SIG-M5 treated with dmso at 0.1 percent for 504 hours (cell line): ENCODE results near the gene CCBE1.

ENCODE experiments used
- DNase-seq: peaks from one replicate; lab custom pipeline; 2025; ENCODE audit not compliant: unreplicated experiment; lab: John Stamatoyannopoulos, UW

The CCBE1 gene

DNA sequence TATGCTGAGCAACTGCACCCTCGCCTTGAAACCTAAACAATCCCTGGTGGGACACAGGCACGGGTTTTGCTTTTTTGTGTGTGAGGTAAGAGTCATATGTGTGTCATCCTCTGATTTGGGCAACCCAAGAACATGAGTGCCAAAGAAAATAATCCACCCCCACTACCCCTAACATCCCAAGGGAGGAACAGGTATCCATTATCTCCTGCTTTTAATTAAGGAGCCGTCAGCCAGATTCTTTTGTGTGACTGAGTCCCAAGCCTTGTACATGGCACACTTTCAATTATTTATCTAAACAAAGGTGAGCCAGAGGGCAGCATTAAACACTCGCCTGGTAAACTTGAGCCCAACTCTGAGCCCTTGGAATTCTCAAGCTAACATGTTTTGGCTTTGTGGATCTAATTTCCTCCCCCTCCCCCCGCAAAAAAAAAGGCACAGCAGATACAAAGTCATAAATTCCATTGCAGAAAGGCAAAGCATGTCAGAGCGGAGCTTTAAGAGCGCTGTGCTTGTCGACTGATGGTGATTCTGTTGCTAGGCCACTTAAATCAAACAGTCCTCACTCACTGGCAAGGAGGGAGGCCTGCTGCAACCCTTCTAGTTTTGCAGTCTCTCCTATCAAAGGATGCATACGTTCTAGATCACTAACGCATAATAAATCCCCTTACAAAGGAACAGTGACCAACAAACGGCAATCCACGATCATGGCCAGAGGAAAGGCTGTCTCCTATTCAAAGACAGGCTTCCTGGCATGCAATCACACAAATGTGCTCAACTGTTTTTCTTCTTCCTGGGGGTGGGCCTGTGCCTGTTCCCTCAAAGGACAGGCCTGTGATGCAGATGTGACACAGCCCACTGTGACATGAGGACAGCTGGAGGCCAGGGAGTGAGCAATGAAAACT, 194.7 kb downstream of the CCBE1 start:
- DNase-seq = no peak

DNA sequence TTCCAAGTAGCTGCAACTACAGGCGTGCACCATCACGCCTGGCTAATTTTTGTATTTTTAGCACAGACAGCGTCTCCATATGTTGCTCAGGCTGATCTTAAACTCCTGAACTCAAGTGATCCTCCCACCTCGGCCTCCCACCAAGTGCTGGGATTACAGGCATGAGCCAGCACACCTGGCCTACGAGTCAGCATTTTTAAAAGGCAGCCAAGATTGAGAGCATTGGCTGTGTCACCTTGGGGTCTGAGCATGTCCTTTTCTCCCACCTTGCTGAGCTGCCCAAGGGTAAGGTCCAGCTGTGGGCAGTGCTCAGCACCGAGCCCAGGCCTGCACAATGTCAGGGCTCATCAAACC, 195.3 kb downstream of the CCBE1 start:
- DNase-seq = no peak

DNA sequence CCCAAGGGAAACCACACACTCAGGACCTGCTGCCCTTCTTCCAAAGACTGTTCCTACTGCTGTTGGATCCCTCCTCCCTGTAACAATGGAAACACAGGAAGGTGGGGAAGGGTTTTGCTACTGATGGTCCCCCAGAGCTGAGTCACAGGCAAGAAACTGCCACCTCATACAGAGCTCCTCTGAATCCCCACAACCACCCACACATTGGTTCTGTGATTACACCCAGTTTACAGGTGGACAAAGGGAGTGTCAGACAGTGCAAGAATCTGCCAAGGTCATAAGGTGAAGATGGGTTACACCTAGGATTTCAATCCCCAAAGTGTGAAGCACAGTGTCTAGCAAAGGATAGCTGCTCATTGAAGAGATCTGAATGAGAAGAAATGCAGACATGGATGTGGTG, 196.5 kb downstream of the CCBE1 start:
- DNase-seq = no peak

DNA sequence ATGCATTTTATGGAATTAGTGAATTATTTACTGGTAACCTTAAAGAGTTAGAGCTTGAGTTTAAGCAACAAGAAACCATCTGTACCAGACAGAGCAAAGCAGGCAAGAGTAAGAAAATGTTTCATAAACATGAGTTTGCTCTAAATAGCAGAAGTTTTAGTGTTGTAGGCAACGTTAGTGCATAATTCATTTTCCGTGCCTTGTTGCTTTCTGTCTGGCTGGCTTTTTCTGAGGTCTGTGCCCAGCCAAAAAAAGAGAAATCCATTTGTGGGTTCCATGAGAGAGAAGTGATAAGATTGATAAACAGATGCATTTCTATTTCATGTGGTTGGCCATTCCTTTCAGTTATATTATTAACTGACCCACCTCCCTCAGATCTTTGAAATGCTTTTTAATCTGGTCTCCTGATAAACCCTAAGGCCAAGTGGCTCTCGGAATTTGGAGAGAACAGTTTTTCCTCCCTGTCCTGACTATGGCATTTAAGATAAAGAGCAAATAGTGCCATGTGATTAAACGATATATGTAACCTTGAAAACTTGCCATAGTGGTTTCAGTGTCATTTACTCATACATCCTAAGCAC, 198.6 kb downstream of the CCBE1 start:
- DNase-seq = no peak

DNA sequence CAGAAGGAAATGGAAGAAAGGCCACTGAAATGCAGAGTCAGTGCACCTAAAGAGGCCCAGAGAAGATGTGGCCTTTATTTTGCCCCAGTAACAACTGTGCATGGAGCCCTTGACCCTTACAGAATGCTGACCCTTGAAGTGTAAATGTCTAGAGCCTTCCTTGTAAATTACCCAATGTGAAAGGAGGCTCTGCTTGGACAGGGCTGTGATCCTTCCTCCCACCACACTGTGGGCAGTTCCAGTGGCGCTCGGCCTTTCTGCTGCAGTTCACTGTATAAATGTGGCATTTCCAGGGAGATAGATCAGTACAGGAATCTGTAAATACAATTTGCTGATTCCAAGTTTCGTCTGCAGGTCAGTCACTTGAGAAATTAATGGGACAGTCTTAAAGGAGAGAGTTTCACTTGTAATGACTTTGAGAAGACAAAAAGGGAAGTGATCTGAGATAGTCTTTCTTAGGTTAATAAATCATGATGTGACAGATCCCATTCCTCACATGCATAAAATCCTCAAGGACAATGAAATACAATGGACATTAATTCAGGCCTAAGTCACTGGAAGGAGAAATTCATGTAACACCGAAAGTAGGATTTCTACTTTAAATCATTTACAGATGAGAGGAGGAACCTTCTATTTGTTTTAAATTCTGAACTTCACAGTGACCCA, 204.3 kb downstream of the CCBE1 start:
- DNase-seq = no peak

DNA sequence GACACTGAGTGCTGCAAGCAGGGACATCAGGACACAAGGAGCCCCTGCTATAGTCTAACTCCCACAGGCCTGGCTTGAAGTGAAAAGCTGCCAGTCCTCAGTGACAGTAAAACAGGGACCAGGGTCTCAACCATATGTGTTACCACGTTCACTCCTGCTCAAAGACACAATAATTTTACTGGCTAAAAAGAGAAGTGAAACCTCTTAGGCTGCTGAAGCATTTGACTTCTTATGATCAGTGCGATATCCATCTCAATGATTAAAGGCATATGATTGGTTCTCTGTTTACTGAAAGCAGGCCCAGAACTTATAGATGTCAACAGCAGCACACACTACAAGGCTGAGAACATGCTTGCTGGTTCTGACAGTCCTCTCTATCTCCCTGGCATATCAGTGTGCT, 208.3 kb downstream of the CCBE1 start:
- peak; percentile 12 for DNase-seq

DNA sequence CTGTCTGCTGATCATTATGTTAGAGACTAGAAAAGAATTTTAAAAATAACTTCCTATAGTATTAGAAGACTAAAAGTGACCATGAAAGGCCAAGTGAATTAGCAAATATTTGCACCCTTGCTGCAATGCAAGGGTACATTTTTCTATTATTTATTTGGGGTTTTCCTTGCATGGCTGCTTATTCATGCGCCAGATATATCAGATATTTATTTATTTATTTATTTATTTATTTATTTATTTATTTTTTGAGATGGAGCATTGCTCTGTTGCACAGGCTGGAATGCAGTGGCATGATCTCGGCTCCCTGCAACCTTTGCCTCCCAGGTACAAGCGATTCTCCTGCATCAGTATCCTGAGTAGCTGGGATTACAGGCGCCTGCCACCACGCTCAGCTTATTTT, 211.8 kb downstream of the CCBE1 start:
- no peak for DNase-seq

DNA sequence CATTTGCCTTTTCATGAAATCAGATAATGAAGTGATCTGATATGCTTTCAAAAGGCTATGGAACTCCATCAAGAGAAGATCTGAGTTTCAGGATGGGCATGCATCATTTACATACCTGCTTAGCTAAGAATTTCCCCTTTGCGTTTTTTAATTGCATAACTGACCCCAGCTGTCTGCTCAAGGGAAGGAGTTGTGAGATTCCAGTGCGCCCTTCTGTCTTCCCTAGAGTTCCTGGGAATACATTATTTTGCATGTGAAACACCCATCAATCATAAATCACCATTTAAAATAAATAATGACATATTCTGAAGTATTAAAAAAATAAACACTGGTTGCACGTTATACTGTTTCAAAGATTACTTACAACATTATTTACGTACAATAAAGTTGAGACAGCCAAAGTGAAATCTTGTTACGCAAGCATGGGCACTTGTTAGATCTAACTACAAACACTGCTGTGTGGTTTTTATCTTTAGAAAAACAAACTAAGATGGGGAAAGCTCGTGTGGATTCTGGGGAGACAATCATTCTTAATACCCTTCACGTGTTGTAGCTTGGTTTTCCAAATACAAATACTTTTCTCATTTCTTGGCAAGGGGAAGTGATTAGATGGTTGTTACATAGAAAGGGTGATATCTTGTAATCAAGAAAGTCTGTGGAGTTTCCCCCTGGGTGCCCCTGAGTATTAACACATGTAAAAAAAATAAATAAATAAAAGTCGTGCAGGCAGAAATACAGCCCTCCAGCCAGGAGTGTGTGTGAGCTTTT, 212.5 kb downstream of the CCBE1 start:
- no peak for DNase-seq

DNA sequence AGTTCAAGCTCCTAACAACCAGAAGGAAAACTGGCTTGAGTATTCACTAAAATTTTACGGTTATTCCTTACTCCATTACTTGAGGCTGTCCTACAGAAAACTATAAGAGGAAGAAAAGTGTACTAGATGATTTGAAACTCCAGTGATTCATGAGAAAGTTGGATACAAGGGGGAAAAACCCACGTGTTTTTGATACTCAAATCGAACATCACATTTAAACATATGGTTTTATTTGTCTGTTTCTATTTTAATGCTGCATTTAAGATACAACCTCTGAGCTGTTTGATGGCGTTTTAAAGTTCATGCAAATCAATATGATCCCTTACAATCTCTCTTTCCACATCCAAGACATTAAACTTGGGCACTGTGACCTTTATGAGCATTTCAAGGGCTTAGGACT, 213.1 kb downstream of the CCBE1 start:
- no peak for DNase-seq

DNA sequence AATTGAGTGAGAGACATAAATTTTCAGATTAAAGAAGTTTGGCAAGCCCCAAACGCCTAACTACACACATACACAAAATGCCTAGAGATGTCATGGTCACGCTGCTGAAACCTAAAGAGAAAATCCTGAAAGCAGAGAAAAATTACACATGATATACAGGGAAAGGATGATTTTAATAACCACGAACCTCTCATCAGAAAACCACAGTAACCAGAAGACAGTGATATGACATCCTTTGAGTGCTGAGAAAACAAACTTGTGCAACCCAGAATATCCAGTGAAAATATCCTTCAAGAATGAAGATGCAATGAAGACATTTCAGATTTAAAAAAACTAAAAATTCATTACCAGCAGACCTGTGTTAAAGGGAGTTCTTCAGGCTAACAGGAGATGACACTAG, 215.8 kb downstream of the CCBE1 start:
- DNase-seq = no peak

DNA sequence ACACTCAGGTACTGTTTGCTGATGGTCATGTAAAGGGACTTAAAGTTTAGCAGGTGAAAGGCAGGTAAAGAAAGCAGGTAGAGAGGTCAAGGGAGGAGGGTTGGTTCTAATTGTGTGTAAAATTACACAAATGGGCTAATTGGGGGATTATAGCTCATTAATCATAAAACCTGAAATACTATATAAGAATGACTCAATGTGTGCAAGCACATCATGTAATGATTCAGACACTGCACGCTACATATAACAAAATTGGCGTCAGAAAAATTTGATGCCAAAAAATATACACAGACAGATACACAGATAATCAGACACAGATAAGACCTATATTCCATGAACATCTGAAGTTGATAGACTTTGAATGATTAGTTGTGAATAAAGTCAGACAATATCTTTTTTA, 217.4 kb downstream of the CCBE1 start:
- DNase-seq = no peak

DNA sequence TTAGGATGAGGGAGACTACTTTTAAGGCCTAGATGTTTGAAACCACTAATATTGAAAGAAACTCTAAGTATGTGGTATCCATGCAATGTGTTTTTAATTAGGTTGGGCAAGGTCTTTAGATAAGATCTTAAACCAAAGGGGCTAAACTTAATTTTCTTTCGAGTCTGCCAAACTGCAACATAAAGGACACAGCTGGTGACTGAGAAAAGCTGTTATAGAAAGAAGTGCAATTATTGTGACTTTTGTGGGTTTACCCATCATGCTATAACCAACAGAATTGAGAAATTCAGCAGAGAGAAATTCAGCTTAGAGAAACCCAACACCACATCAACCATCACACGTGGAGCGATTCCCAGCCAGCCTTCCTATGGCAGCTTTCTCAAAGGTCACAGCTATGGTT, 218.6 kb downstream of the CCBE1 start:
- no peak for DNase-seq

DNA sequence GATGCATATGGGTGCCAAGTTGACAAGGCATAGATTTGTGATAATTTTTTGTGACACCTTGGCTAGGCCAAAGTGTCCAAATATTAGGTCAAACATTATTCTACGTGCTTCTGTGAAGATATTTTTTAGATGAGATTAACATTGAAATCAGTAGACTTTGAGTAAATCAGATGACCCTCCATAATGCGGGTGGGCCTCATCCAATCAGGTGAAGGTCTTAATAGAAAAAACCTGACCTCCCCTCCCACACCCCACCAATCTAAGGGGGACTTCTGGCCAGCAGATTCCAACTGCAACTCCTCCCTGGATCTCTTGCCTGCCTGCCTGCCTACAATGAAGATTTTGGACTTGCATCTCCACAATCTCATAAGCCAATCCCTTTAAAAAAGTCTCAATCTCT, 219.4 kb downstream of the CCBE1 start:
- DNase-seq = no peak

DNA sequence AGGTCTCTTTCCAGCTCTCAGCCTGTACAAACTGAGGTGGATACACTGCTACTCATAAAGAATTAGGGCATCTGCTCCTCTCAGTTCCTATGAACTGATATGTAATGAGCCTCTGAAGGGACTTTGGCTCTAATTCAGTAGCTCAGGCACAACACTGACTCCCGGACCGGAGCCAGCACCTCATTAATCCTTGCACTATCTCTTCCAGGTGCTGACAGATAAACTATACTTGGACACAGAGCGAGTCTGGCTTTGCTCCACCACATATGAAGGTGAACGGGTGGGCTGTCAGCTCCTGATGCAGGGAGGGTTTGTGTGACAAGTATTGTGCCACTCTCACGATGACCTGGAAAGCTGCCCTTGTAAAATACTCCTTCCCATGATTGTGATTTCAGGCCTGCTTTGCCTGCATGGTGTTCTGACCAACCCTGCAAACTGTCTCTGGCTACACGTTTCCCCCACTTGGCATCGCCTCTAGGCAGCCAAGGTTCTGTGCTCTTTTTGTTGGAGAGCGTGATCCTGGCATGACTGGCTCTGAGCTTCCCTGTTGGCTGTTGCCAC, 226.6 kb downstream of the CCBE1 start:
- DNase-seq = no peak

DNA sequence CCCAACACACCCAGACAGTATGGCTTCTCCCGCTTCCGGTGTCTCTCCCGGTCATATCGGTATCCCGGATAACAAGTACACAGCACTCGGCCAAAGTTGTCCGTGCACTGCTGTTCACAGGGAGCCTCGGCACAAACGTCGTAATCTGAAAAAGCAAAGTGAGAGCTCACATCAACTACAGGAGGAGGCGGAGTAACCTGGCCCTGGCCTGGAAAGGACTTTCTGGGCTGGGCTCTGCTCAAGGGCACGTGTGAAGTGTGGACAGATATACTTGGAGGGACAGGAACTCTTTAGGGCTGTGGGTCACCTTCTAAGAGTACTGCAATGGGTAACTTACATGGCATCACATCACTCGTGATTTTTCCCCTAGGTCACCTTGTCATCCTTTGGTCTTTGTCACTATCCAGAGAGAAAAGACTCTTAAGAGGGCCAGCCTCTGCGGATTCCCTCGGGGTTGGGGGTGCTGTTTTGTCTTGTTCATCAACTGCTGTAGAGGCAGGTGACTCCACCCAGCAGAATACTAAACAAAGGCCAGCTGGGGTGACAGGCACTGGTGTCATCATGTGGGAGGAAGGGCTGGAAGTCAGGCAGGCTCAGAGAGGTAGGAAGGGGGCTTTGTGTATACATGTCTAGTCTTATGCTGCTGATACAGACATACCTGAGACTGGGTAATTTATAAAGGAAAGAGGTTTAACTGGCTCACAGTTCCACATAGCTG, 227.6 kb downstream of the CCBE1 start:
- DNase-seq = no peak

DNA sequence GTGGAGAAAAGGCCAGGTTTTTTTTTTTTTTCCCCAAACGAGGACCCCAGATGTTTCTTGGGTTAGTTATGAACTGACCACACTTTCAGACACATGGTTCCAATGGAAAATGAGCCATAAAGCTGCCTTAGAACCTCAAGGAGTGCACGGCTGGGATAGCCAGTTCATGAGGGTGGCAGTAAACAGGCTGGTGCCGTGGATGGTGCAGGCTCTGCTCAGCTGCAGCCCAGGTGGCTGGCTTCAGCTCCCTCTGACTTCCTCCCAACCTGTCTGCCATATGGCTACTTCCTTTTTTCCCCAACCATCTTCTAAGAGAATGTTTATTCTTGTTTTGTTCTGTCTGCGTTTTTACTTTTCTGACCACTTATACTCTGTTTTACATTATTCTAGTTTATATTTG, 228.4 kb downstream of the CCBE1 start:
- no peak for DNase-seq

DNA sequence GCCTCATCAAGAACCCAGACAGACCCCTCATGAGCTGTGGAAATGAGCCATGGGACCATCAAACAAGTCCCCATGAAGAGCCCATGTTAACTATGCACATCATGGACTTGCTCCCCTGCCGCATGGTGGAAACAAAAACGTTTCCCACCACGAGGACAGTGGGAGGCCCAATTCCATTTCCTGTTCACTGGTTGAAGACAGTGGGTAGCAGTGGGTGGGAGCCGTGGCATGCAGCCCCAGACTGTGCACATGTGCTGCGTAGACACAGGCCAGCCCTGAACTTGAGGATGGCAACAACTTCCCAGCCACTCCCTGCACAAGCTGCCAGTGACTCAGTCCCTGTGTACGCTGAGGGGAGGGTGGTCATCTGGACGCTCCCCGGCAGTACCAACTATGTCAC, 229.7 kb downstream of the CCBE1 start:
- DNase-seq = no peak

DNA sequence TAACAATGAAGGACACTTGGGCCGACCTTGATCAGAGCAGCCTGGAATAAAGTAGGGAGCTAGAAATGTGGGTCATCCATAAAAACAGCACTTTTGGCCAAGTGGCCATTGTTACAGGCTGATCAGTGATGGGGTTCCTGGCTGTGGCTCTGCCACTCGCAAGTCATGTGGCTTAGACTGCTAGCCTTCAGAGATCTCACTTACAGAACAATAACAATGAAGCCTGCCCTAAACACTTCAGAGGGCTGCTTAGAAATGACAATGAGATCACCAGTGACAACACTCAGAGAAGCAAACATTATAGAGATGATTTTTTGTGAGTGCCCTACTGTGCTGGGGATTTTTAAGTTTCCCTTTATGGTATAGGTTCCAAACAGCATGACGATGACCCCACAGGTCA, 230.2 kb downstream of the CCBE1 start:
- no peak for DNase-seq

DNA sequence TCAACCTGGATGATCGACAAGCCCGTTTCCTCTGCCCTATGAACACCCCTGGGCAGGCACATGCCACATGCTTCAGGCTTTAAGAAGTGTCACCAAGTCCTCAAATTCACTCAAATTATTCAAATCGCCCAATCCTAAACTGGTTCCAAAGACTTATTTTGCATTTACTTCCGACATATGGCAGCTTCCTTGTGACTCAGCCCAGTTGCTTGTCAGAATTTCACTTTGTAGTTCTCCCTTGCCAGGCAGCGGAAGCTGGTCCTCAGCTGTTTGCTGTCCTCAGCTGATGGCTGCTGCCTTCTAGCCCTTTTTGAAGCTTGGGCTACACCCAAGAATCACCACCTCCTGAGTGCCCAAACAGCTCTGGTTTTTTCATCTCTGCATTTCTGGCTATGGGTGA, 232.7 kb downstream of the CCBE1 start:
- DNase-seq = no peak

DNA sequence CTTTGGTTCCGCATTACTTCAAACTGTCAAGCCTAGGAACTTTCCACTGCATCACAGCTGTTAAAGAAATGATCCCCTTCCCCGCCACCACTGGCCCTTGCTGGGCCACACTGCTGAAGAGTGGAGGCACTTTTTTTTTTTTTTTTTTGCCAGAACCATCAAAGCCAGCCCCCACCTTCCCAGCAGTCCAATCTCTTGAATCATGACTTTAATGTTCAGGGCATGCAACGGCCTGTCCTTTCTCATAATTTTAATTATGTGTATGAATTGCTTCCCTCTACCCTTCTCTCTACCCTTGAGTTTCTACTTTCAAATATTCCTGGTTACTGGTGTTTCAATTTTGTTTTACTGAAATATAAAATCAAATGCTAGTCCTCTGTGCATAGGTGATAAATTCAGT, 236.1 kb downstream of the CCBE1 start:
- no peak for DNase-seq

DNA sequence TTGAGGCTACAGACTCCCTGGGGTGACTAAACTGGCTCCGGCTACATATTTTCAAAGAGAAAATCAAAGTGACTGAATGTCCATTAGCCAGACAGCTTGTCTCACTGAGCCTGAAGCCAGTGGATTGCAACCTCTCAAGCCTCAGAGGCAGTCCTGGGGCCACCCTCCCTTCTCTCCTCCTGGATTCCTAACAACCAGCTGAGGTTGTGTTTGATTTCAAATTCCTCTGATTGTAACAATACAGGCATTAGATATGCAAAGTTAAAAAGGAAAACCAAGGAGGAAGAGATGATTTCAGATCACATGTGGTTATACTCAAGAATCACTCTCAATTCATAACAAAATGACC, 237.2 kb downstream of the CCBE1 start:
- DNase-seq = no peak
